Prostate gland (tissue), 2 donors: ENCODE measurements around the gene LINGO1.

Source experiments
- CTCF ChIP-seq, 4 experiments: fragments of 200-600 bp in 2 of 4; fragments of 450-650 bp in 2 of 4; sonication (generic) in 2 of 4; IDR thresholded peaks; 1 replicate in 3 of 4; 2 replicates in 1 of 4; pipeline ENCODE4 v1.5.1; 2016 to 2019; ENCODE audit warnings: antibody characterized with exemption in 4 of 4, mild to moderate bottlenecking in 2 of 4, moderate library complexity in 2 of 4
- POLR2A ChIP-seq: fragments of 450-650 bp; IDR thresholded peaks from one replicate; pipeline ENCODE4 v1.6.1; 2016; ENCODE audit warnings: antibody characterized with exemption, mild to moderate bottlenecking
- POLR2AphosphoS5 ChIP-seq: sonication (generic); formaldehyde crosslinking; IDR thresholded peaks from one replicate; pipeline ENCODE4 v1.6.1; 2017; ENCODE audit warnings: antibody characterized with exemption

GRCh38 chr15:77592758-77593157, 40.0 kb downstream of the LINGO1 start:
- TF ChIP-seq POLR2A (no peak), CTCF (IDR thresholded peaks at IDR 0.05) (no peak), POLR2AphosphoS5 (no peak)
